ENCODE data around the gene EIF1. TPM values are rescaled to one million over a fixed set of nuclear protein-coding genes. Genes with fewer than 3 reads are reported as not detected.

EIF1 gene
- total RNA-seq, 2 donors from 2014 or later: 1,047 to 1,473 TPM

GRCh38 chr17:41717408-41718286 is 29.0 kb downstream of the EIF1 start:
- no peaks in the 10 kb centered on the region for H3K36me3 Mint-ChIP-seq
- H3K4me3 Mint-ChIP-seq: no peak overlapping the region
- ATAC-seq (no peak), DNase-seq (ENCODE audit: low spot score) (no peak)
- H3K27me3 Mint-ChIP-seq: peaks cover 2 to 8% of the 10 kb centered on the region in 2 donors
- no peaks in the 10 kb centered on the region for H3K9me3 Mint-ChIP-seq
- H3K27ac Mint-ChIP-seq: no peak overlapping the region
- no peaks in the 10 kb centered on the region for H3K4me1 Mint-ChIP-seq (ENCODE audit: low read depth in 2 of 2)

GRCh38 chr17:41718287-41718645 is 29.6 kb downstream of the EIF1 start:
- H3K4me3 Mint-ChIP-seq: no peak overlapping the region

GRCh38 chr17:41722231-41722630 is 33.5 kb downstream of the EIF1 start:
- ATAC-seq: no peak
- H3K27ac Mint-ChIP-seq: no peak overlapping the region
- no peak for DNase-seq (ENCODE audit: low spot score)
- H3K4me1 Mint-ChIP-seq (ENCODE audit: low read depth in 2 of 2): no peaks in the 10 kb centered on the region
- H3K9me3 Mint-ChIP-seq: no peaks in the 10 kb centered on the region
- no peaks in the 10 kb centered on the region for H3K27me3 Mint-ChIP-seq
- H3K36me3 Mint-ChIP-seq: no peaks in the 10 kb centered on the region
- no peak overlapping the region for H3K4me3 Mint-ChIP-seq

More at GRCh38 chr17:41718287-41718645, 29.6 kb downstream of the EIF1 start:
- DNase-seq (ENCODE audit: low spot score): no peak
- Mint-ChIP-seq H3K9me3 (no peaks in the 10 kb centered on the region), H3K27ac (no peak overlapping the region), H3K27me3 (peaks cover 2 to 8% of the 10 kb centered on the region in 2 donors), H3K36me3 (no peaks in the 10 kb centered on the region), H3K4me1 (ENCODE audit: low read depth in 2 of 2) (no peaks in the 10 kb centered on the region)
- ATAC-seq: no peak

- Mint-ChIP-seq H3K4me1 (ENCODE audit: low read depth in 2 of 2) (no peaks in the 10 kb centered on the region), H3K27ac (no peak overlapping the region), H3K27me3 (no peaks in the 10 kb centered on the region), H3K36me3 (no peaks in the 10 kb centered on the region), H3K9me3 (no peaks in the 10 kb centered on the region), H3K4me3 (no peak overlapping the region)
- ATAC-seq: no peak
- DNase-seq (ENCODE audit: low spot score): no peak
Observed at GRCh38 chr17:41723801-41724475, 35.3 kb downstream of the EIF1 start.

GRCh38 chr17:41724476-41725050 is 35.9 kb downstream of the EIF1 start:
- Mint-ChIP-seq H3K36me3 (no peaks in the 10 kb centered on the region), H3K4me3 (no peak overlapping the region), H3K27me3 (no peaks in the 10 kb centered on the region), H3K4me1 (ENCODE audit: low read depth in 2 of 2) (no peaks in the 10 kb centered on the region), H3K9me3 (no peaks in the 10 kb centered on the region), H3K27ac (no peak overlapping the region)
- ATAC-seq (no peak), DNase-seq (ENCODE audit: low spot score) (no peak)

- H3K9me3 Mint-ChIP-seq: no peaks in the 10 kb centered on the region
- no peaks in the 10 kb centered on the region for H3K27me3 Mint-ChIP-seq
- no peak overlapping the region for H3K27ac Mint-ChIP-seq
- no peak for ATAC-seq
- no peak for DNase-seq (ENCODE audit: low spot score)
- H3K4me3 Mint-ChIP-seq: no peak overlapping the region
- H3K36me3 Mint-ChIP-seq: no peaks in the 10 kb centered on the region
- H3K4me1 Mint-ChIP-seq (ENCODE audit: low read depth in 2 of 2): no peaks in the 10 kb centered on the region
Observed at GRCh38 chr17:41725134-41725533, 36.4 kb downstream of the EIF1 start.

GRCh38 chr17:41728056-41728455 is 39.4 kb downstream of the EIF1 start:
- Mint-ChIP-seq H3K36me3 (no peaks in the 10 kb centered on the region), H3K27me3 (peaks cover 6 to 17% of the 10 kb centered on the region in 2 donors), H3K27ac (no peak overlapping the region), H3K4me1 (ENCODE audit: low read depth in 2 of 2) (no peaks in the 10 kb centered on the region), H3K4me3 (no peak overlapping the region), H3K9me3 (no peaks in the 10 kb centered on the region)
- no peak for ATAC-seq
- DNase-seq (ENCODE audit: low spot score): no peak

- Mint-ChIP-seq H3K36me3 (no peaks in the 10 kb centered on the region), H3K4me1 (ENCODE audit: low read depth in 2 of 2) (peaks cover 0 to 2% of the 10 kb centered on the region in 2 donors)
- peak in 1 of 2 donors; percentile 52 for ATAC-seq
Observed at GRCh38 chr17:41730479-41730878, 41.8 kb downstream of the EIF1 start.

GRCh38 chr17:41731836-41732235 is 43.2 kb downstream of the EIF1 start:
- Mint-ChIP-seq H3K27ac (no peak overlapping the region), H3K4me3 (no peak overlapping the region), H3K4me1 (ENCODE audit: low read depth in 2 of 2) (peaks cover 0 to 2% of the 10 kb centered on the region in 2 donors), H3K36me3 (no peaks in the 10 kb centered on the region), H3K9me3 (no peaks in the 10 kb centered on the region), H3K27me3 (peaks cover 27 to 32% of the 10 kb centered on the region in 2 donors)
- ATAC-seq (no peak), DNase-seq (ENCODE audit: low spot score) (no peak)

More at GRCh38 chr17:41730479-41730878, 41.8 kb downstream of the EIF1 start:
- Mint-ChIP-seq H3K27ac (no peak overlapping the region), H3K9me3 (no peaks in the 10 kb centered on the region), H3K4me3 (no peak overlapping the region), H3K27me3 (peaks cover 13 to 22% of the 10 kb centered on the region in 2 donors)
- no peak for DNase-seq (ENCODE audit: low spot score)

- no peaks in the 10 kb centered on the region for H3K9me3 Mint-ChIP-seq
- H3K27me3 Mint-ChIP-seq: peaks cover 35 to 37% of the 10 kb centered on the region in 2 donors
- no peak overlapping the region for H3K4me3 Mint-ChIP-seq
- peaks cover 0 to 2% of the 10 kb centered on the region in 2 donors for H3K4me1 Mint-ChIP-seq (ENCODE audit: low read depth in 2 of 2)
- ATAC-seq (no peak), DNase-seq (ENCODE audit: low spot score) (no peak)
- H3K36me3 Mint-ChIP-seq: no peaks in the 10 kb centered on the region
- no peak overlapping the region for H3K27ac Mint-ChIP-seq
Observed at GRCh38 chr17:41733348-41734138, 44.9 kb downstream of the EIF1 start.

GRCh38 chr17:41734139-41734948 is 45.7 kb downstream of the EIF1 start, which contains the start of gene HAP1:
TSS of gene HAP1 (minus strand) at chr17:41734643. CDS start at chr17:41734634, 9 bp downstream.
- Mint-ChIP-seq H3K9me3 (no peaks in the 10 kb centered on the region), H3K27me3 (peaks cover 35 to 37% of the 10 kb centered on the region in 2 donors)

GRCh38 chr17:41734949-41735313 is 46.2 kb downstream of the EIF1 start:
- H3K9me3 Mint-ChIP-seq: no peaks in the 10 kb centered on the region
- H3K36me3 Mint-ChIP-seq: no peaks in the 10 kb centered on the region
- no peak overlapping the region for H3K4me3 Mint-ChIP-seq
- no peak for DNase-seq (ENCODE audit: low spot score)
- H3K4me1 Mint-ChIP-seq (ENCODE audit: low read depth in 2 of 2): peaks cover 0 to 2% of the 10 kb centered on the region in 2 donors
- ATAC-seq: no peak
- H3K27ac Mint-ChIP-seq: no peak overlapping the region
- peaks cover 35 to 37% of the 10 kb centered on the region in 2 donors for H3K27me3 Mint-ChIP-seq

More at GRCh38 chr17:41734139-41734948, 45.7 kb downstream of the EIF1 start, which contains the start of gene HAP1:
- H3K4me3 Mint-ChIP-seq: no peak within 1 kb of the TSS
- no peaks in the 10 kb centered on the region for H3K36me3 Mint-ChIP-seq
- no peak for DNase-seq (ENCODE audit: low spot score)
- no peak within 1 kb of the TSS for H3K27ac Mint-ChIP-seq
- H3K4me1 Mint-ChIP-seq (ENCODE audit: low read depth in 2 of 2): peaks cover 0 to 2% of the 10 kb centered on the region in 2 donors
- no peak for ATAC-seq
